HG02759 (cell line): ENCODE results near the gene ATP9B.
"Not testable (repeated sequence)": the region's sequence is repeated elsewhere in the genome, so short reads cannot be mapped to it uniquely, and the experiment has no call there.

Experiments
- ATAC-seq: cut with Tn5 transposase; IDR thresholded peaks from one replicate; pipeline ENCODE4 v1.9.1; 2021; ENCODE audit warnings: mild to moderate bottlenecking, moderate library complexity; ENCODE audit not compliant: unreplicated experiment

The ATP9B gene

DNA sequence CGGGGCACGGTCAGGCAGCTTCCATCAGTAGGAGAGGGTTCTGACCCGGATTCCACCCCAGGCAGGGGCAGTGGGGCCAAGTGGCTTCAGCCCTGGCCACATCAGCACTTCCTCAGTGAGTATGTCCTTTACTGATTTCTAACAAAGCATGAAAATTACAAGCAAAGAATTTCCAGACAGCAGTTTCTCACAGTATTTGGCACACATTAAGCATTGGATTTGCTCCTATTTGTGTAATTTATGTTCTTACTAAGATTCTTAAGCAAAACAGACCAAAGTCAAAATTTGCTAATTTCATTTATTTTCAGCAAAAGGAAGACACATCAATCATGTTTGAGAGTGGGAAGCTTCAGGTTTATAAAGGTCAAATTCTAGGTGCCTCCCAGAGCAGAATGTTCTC lies 253.2 kb downstream of the ATP9B start:
- no peak for ATAC-seq

DNA sequence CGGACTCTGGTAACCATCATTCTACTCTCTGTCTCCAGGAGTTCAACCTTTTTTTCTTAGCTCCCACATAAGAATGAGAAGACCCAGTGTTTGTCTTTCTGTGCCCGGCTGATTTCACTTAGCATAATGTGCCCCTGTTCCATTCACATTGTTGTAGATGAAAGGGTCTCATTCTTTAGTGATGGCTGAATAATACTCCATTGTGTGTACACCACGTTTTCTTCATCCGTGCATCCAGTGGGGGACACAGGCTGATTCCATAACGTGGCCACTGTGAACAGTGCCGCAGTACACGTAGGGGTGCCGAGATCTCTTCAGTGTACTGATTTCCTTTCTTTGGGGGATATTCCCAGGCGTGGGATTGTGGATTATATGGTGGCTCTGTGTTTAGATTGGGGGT lies 254.3 kb downstream of the ATP9B start:
- no peak for ATAC-seq

DNA sequence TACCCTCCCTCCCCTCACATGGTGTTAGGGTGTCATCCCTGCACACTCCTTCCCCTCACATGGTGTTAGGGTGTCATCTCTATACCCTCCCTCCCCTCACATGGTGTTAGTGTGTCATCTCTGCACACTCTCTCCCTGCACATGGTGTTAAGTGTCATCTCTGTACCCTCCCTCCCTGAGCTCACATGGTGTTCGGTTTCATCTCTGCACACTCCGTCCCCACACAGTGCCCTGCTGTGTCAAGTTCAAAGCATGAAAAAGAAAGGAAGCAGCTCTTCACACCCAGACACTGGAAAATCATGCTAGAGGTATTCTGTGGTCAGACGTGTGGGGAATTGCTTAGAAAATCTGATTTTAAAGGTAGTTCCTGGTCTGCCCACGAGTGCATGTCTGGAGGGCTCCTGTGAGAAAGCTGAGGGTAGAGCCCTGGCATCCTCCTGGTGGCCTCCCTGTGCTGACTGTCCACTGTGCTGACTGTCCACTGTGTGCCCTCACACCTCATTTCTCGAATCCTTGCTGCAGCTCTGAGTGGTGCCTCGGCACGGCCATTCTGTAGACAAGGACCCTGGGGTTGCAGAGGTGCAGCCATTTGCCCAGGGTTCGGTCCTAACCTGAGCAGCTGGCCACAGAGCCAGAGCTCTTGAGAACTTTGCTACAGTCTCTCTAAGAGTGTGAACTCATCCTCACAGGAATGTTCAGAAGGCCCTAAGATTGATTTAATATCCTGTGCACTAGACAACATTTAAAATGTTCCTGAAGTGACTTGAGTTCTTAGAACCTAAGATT lies 257.4 kb downstream of the ATP9B start:
- ATAC-seq = no peak

DNA sequence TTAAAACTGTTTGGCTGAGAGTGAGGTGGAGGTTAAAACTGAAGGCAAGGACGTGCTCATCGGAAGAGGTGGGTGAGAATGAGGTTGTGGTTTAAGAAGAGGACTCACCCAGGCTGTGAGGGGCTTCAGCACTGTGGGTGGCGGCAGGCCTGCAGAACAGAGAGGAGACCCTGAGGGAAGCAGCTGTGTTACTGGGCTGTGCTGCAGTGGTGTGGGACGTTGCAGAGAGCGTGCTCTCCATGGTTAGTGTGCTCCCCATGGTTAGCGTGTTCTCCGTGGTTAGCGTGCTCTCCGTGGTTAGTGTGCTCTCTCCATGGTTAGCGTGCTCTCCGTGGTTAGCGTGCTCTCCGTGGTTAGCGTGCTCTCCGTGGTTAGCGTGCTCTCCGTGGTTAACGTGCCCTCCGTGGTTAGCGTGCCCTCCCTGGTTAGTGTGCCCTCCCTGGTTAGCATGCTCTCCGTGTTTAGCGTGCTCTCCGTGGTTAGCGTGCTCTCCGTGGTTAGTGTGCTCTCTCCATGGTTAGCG lies 258.1 kb downstream of the ATP9B start:
- ATAC-seq = no peak

DNA sequence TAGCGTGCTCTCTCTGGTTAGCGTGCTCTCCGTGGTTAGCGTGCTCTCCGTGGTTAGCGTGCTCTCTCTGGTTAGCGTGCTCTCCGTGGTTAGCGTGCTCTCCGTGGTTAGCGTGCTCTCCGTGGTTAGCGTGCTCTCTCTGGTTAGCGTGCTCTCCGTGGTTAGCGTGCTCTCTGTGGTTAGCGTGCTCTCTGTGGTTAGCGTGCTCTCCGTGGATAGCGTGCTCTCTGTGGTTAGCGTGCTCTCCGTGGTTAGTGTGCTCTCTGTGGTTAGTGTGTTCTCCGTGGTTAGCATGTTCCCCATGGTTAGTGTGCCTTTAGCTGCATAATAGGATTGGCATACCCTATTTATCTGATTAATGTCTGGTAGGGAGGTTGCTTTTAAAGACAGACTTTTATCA lies 258.7 kb downstream of the ATP9B start:
- ATAC-seq = not testable (repeated sequence)

DNA sequence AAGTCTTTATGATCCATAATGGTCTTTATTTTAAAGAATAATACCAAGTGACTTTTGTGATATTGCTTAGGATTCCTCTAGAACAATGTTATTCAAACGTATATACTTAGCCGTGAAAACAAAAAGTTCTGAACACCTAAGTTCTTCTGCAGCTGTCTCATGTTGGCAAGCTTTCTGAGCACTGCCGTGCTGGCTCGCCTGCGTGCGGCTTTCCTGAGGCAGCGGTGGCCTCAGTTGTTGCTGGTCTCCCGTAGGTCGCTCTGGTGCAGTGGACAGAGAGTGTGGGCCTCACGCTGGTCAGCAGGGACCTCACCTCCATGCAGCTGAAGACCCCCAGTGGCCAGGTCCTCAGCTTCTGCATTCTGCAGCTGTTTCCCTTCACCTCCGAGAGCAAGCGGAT lies 259.7 kb downstream of the ATP9B start:
- no peak for ATAC-seq

DNA sequence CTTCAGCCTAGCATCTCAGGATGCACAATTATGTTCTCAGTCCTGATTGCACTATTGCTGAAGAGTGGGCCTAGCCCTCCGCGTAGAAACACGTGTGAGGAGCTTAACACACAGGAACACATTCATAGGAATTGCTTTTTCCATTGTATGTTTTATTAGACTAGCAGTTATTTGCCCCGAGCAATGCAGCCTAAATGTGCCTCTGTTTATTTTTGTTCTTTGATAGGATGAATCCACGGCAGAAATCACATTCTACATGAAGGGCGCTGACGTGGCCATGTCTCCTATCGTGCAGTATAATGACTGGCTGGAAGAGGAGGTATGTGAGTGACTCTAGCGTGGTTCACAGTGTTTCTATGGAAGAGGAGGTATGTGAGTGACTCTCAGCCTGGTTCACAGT lies 260.6 kb downstream of the ATP9B start:
- ATAC-seq = no peak

DNA sequence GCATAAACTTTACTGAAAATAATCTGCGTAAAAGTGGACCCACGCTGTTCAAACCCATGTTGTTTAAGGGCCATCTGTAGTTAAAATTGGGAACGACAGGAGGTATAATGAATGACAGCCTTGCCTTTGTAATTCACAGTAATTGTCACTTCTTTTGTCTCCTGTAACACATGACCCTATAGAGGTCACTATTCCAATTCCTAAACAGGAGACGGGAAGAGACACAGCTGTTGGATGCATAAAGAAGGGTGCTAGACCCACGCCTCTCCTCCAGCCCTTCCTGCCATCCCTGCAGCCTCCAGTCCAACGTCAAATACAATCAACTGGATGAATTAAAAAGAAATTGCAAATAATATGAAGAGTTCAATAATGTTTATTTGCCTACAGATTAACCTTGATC lies 263.5 kb downstream of the ATP9B start:
- ATAC-seq = no peak

DNA sequence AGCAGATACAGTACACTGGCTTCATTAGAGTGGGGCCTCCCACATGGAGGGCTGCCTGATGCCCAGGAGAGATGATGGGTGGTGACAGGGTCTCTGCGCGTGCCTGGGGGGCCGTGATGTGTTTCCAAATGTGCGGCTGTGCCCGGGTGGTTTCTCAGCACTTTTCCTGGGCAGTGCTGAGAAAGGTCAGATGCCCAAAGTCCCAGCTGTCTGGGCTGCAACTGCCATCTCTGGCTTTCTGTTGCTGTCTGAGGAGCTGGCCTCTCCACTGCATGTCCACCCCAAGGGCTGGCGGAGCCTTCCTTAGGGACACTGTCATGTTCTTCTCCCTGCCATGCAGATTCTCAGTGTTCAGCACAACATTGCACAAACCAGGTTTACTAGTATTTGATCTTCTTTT lies 263.9 kb downstream of the ATP9B start:
- no peak for ATAC-seq

DNA sequence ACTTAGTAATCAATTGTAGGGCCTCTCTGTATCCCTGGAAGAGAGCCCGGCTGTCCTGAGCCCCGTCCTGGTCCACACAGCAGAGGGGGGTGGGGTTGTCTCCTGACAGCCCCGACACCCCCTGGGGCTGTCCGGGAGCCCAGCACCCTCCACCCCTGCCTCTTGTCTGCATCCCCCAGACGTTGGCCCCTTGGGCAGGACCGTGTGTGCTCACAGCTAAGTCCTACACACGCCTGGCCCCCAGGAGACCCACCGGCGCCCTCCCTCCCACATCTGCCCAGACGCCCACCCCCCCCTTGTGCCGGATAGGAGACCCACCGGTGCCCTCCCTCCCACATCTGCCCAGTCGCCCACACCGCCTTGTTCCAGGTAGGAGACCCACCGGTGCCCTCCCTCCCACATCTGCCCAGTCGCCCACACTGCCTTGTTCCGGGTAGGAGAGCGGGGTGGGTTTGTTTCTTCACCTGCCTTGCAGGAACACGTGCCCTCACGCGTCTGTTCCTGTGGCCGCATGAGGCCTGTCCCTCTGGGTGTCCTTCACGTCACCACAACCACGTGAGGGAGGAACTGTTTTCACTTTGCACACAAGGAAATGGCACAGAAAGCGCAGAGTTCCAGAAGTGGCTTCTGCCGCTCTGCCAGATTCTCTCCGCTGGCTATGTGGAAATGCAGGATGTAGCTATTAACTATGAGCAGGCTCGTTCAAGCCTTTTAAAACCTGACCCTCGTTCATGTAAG lies 265.5 kb downstream of the ATP9B start:
- no peak for ATAC-seq

DNA sequence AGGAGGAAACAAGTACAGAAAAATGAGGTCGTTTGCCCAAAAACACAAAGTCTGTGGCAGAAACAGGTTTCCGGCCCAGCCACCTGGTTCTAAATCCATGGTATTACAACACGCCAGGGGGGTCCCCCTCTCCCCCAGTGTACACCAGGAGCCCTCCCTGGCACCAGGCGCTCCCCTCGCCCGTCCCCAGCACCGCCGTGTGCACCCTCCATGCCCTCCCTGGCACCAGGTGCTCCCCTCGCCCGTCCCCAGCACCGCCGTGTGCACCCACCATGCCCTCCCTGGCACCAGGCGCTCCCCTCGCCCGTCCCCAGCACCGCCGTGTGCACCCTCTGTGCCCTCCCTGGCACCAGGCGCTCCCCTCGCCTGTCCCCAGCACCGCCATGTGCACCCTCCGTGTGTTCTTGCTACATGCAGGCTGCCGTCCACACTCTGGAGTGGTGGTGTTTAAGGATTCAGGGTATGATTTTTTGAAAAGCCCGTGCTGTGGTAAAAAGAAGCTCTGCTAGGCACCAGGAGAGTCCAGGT lies 266.7 kb downstream of the ATP9B start:
- ATAC-seq = no peak

DNA sequence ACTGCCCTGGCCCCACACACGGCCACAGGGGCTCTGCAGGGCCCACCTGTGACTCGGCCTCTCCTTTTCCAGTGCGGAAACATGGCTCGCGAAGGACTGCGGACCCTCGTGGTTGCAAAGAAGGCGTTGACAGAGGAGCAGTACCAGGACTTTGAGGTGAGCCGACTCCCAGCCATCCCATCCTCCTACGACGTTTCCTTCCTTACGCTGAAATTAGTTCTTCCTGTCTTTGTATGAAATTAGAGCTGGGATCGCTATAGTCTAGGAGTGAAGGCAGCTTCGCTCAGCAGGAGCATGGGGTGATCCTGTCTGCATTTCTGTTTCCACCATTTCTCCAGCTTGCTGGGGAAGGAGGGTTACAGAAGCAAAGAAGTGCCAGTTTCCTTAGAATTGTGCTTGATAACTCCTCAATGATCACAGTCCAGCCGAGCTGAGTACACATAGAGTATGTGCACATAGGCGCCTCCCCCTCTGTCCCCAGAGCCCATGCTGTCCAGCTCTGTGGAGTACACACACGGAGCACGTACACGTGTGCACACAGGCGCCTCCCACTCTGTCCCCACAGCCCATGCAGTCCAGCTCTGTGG lies 267.5 kb downstream of the ATP9B start:
- ATAC-seq = no peak

DNA sequence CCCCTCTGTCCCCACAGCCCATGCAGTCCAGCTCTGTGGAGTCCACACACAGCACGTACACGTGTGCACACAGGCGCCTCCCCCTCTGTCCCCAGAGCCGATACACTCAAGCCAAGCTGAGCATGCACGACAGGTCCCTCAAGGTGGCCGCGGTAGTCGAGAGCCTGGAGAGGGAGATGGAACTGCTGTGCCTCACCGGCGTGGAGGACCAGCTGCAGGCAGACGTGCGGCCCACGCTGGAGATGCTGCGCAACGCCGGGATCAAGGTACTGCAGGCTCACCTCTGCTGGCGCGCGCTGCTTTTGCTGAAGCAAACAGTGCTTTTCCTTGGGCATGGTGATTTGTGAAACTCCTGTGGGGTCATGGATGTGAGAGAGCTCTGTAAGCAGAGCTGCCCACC lies 268.0 kb downstream of the ATP9B start:
- ATAC-seq = no peak

DNA sequence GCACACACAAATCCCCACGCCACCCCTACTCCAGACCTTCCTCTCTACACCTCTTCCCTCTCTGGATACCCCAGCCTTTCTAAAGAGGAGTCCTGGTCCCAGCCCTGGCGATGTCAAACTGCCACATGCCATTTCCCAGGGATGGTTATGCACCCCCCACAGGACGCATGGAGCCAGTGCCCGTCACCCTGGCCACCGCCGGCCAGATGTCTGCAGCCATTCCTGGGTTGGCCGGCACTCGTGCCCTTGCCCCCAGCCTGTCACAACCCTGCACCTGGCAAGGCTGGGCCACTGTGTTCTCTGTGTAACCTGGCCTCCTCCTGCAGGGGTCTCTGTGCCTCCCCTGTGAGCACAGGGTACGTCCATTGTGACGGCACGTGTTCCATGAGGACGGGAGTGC lies 268.4 kb downstream of the ATP9B start:
- ATAC-seq = no peak

DNA sequence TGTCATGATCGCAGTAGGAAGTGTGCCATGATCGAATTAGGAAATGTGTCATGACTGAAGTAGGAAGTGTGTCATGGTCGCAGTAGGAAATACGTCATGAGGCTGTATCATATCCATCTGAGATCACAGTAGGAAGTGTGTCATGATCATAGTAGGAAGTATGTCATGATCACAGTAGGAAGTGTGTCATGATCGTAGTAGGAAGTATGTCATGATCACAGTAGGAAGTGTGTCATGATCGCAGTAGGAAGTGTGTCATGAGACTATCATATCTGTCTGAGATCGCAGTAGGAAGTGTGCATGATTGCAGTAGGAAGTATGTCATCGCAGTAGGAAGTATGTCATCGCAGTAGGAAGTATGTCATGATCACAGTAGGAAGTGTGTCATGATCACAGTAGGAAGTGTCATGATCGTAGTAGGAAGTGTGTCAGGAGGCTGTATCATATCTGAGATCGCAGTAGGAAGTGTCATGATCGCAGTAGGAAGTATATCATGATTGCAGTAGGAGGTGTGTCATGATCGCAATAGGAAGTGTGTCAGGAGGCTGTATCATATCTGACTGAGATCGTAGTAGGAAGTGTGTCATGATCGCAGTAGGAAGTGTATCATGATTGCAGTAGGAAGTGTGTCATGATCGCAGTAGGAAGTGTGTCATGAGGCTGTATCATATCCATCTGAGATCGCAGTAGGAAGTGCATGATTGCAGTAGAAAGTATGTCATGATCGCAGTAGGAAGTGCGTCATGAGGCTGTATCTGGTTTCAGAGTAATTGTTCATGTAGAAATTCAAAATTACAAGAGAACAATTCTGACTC lies 270.1 kb downstream of the ATP9B start:
- ATAC-seq = no peak

DNA sequence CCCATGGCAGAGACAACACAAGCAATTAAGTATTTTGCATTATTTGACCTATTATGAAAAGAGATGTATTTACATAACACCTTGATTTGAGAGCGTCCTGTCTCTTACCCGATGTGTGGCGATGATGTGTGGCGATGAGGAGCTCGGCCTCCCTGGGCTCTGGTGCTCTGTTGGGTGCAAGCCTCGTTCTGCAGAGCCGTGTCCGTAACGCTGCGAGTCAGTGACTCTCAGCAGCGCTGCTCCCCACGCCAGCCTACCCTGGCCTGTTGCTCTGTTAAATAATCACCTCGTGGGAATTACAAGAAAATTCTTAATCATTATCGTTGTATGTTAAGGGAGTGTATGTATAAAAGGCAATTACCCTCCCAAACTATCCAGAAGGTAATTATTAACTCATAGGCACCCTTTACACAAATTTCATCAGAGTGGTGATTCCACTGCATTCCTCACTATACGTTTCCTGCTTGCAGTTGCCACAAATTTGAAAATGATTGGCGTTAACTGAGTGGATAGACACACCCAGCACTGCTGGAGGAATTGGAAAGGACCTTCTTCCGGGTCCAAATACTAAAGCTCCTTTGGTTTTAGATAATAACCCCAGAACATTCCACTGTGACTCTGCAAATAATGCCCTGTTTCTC lies 274.5 kb downstream of the ATP9B start:
- ATAC-seq = no peak

DNA sequence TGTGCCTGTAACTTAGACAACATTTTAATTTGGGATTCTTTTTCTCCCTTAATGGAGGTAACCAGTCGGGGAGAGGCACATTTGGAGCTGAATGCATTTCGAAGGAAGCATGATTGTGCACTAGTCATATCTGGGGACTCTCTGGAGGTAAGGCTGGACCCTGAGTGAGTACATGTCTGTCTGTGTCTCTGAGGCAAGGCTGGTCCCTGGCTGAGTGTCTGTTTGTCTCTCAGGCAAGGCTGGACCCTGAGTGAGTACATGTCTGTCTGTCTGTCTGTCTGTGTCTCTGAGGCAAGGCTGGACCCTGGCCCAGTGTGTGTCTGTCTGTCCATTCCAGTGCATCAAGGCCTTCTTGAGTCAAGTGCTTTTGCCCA lies 275.0 kb downstream of the ATP9B start:
- ATAC-seq = no peak

DNA sequence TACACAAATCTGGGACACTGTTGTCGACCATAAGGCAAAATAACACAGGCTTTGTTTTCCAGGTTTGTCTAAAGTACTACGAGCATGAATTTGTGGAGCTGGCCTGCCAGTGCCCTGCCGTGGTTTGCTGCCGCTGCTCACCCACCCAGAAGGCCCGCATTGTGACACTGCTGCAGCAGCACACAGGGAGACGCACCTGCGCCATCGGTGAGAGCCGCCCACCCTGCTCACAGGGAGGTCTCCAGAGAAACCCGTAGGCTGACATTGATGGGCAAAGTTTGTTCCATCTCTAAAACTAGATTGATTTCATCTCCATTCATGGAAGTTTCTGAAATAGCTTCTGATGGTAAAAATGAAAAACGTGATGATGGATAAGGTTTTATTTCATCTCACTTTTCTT lies 276.2 kb downstream of the ATP9B start:
- ATAC-seq = no peak

DNA sequence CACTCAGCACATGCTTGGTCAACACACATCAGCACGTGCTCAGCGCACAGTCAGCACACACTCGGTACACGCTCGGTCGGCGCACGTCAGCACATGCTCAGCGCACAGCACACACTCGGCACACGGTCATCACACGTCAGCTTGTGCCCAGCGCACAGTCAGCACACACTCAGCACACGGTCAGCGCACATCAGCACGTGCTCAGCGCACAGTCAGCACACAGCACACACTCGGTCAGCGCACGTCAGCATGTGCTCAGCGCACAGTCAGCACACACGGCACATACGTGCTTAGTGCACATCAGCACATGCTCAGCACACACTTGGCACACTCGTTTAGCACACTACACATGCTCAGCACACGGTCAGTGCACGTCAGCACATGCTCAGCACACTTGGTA lies 276.8 kb downstream of the ATP9B start:
- ATAC-seq = no peak

DNA sequence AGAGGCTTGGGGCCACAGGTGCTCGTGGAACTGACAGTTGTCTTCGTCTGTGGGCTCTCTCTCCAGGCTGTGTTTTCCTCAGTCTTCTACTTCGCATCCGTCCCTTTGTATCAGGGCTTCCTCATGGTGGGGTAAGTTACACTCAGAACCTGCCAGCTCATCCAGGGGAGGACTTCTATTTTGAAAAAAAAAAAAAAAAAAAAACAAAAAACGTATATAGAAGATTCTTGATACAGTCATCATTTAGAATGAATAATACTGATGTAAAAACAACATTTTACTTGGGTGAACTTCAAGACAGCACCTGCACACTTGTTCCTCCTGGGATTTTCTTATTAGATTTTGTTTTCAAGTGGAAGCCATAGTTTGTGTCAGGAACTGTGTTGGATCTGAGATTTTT lies 278.9 kb downstream of the ATP9B start:
- no peak for ATAC-seq
